GM21619 (cell line): ENCODE results near the gene MYLK.

Source experiments
- ATAC-seq: cut with Tn5 transposase; IDR thresholded peaks from one replicate; pipeline ENCODE4 v1.9.1; 2021; ENCODE audit not compliant: unreplicated experiment

MYLK gene

DNA sequence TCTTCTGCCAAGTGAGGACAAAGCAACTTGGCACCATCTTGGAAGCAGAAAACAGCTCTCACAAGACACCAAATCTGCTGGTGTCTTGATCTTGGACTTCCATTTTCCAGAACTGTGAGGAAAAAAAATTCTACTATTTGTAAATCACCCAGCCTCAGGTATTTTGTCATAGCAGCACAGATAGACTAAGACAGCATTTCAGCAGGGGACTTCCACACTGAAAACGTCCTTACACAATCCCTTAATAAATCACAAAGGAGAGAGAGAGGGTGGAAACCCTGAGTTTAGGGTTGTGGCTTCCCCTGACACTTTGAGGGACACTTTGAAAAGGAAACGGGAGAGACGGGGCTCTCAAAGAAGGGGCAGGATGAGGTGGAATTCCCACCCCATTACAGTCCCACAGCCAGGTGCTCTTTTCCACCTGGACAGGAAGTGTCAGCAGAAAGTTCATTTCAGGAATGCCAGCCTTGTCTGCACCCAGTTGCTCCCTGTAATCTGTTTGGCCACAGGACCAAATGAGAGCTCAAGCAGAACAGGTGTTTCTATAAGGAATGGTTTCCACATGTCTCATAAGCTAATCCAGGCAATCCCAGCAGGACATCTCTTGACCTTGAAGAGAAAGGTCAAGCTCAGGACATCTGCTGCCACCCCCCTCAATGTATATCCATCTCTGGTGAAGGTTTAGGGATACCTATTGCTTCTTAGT lies 51.3 kb downstream of the MYLK start:
- no peak for ATAC-seq

DNA sequence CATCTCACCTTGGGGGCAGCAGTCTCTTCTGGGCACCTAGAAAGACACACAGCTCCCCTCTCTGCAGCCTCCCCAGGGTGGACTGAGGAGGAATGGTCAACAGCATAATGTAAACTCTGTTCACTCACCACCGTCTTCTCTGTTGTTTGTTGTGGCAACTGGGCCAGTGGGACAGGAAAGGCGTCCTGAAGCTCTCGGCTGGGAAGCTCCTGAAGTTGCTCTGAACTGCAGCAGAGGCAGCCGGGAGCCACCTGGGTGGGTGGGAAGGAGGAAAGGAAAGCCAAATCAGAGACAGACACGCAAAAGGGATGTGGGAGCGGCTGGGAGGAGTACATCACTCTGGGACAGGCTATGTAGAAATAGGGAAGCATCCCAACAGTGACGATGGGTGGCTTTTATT lies 52.7 kb downstream of the MYLK start:
- no peak for ATAC-seq

DNA sequence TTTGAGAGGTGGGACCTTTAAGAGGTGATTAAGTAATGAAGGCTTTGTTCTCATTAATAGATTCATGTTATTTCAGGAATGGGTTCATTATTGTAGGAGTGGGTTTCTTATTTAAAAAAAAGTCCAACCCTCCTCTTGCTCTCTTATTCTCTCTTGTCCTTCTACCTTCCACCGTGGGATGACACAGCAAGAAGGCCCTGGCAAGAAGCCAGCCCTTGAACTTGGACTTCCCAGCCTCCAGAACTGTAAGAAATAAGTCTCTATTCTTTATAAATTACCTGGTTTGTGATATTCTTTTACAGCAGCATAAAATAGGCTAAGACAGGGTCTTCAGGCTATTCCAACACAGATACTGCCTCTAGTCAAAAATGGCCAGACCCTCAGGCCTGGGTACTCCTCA lies 62.2 kb downstream of the MYLK start:
- ATAC-seq, result no peak

DNA sequence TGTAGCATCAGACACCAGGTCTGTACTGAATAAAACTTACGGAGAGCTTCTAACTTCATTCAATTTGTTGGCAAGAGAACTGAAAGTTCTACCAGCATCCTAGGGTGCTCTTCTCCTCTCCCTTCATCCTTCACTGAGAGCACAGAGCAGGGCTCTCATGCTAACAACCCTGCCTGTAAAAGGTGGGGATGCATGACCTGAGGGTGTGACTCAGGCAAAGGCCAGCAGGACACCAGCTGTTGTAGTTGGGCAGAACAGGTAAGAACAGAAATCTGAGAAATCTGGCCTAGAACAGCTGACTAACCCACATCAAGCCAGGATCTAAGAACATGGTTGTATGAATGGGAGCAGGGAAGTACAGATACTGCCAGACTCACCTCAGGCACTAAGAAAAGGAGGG lies 64.2 kb downstream of the MYLK start:
- ATAC-seq, result no peak

DNA sequence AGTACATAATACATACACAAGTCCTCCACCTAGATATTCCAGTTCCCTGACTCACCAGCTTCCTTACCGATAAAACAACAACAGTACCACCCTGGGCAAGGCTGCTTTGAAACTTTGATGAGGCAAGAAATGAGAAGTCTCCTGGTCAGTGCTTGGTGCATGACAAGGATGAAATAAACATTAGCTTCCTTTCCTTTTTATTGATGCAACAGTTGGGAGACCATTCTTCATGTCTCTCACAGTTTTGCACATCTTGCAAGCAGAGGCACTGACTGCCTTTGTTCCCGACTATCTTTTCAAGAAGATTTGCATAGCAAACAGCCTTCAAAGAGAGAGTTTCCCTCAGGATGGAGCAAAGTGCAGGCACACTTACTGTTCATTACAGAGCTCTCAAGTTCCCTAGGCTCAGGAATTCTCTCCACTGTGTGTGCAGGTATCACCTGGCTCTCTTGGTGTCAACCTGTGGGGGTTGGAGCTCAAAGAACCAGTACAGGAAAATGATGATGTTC lies 65.2 kb downstream of the MYLK start:
- no peak for ATAC-seq

DNA sequence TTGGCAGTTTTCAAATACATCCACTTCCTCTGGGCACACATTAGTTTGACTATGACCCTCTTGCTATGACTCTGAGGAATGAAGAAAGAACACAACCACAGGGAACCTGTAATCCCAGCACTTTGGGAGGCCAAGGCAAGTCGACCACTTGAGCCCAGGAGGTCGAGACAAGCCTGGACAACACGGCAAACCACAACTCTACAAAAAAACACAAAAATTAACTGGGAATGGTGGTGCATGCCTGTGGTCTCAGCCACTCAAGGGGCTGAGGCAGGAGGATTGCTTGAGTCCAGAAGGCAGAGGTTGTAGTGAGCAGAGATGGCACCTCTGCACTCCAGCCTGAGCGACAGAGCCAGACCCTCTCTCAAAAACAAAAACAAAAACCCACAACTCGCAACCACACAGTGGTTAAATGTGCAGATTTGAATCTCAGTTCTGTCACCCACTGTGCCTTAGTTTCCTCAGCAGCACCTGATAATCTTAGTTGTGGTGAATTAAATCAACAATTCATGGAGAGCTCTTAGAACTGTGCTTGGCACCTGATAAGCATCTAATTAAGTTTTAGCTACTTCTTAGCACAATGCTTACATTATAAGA lies 65.7 kb downstream of the MYLK start:
- ATAC-seq, result no peak

DNA sequence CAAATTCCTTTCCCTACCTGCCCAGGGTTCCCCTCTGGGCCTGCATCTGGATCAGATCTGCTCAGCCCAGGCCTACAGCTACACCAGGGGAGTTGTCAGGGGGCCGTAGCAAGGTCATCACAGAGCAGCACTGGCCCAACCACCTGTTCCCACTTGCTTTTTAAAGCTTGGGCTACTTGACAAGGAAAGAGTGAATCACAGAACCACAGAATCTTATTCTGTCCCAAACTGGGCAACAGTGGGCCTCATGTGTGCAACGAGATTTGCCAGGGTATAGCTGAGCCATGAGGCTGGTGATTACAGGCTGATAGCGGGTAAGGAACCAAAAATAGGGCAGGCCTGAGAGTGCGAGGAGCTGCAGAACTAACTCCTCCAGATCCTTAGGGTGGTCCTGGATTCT lies 66.7 kb downstream of the MYLK start:
- ATAC-seq, result no peak

DNA sequence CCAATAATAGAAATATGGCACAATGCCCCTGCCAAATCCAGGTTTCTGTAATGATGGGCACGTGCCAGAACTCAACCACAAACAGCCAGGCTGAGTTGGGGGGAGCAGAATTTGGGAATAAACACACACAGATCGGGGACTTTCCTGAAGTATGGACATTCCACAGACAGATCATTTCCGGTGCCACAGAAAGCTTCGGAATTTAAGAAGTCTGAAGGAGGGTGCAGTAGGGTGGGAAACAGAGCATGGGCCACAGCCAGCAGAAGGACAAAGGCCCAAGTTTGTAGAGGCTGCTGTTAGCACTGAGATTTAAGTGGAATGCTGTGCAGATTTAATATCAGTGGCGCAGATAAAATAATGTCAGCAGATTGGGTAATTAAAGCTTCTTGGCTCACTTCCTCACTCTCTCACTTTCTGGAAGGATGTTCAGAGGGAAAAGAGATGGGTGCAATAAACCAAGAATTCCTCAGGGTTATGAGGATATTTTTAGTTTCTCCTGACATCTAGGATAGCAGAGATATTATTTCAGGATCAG lies 67.4 kb downstream of the MYLK start:
- ATAC-seq, result no peak

DNA sequence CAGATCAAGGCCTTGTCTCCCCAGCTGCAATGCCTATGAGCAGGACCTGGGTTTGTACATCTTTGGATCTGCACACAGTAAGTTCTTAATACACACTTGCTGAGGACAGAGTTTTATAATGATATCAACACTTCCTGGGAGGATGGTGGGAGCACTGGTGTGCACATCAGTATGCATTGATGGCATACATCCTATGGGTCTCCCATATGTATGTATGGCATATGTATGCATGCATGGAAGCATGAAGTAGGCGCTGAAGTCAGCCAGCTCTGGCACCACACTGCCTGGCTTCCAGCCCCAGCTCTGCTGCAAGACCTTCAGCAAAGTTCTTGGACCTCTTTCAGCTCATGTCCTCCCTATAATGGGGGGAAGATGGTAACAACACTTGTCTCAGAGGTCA lies 68.2 kb downstream of the MYLK start:
- ATAC-seq, result no peak

DNA sequence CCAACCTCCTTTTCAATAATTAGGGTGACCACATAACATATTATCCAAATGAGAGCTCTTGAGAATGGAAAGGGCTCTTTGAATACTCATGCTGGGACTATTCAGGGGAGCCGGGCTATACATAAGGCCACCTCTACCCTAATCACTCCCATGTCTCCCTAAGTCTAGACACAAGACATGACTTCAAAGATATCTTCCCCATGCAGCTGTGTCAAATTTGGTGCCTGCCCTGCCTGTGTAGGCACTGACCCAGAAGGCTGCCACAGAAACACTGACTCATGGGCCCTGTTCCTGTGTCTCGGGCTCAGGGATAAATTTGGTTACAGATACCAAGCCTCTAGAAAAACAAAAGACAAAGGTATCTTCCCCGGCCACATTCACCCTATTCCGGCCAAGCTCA lies 70.3 kb downstream of the MYLK start:
- no peak for ATAC-seq

DNA sequence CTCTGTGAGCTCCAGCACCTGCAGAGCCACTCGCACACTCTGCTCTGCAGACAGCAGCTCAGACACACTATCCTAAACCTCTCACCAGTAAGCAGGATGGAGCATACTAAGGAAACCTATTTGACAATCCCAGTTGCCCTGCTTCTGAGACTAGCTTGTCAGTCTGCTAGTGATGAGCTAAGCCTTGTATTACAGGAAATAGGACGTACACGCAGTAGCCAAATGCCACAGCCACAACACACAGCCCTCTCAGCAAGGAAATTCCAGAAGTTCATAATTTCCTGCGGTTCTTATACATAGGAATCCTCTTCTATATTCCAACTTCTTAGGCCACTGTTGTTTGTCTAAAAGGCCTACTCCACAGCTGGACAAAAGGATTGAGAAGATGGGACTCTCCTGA lies 74.5 kb downstream of the MYLK start:
- no peak for ATAC-seq

DNA sequence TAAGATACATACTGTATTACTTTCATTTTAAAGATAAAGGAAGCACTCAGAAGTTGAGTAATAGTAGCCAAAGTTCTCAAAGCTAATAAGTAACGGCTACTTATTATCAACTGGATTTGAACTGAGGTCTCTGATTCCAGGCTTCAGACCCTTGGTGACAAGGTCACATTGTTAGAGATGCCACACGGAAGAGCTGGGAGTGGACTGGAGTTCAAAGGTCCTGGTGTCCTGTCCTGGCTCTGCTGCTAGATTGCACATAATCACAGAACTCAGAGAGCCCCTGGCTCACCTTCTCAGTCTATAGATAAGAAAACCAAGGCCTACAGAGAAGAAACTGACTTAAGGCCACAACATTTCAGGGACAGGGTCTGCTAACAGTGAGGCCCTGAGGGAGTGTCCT lies 75.3 kb downstream of the MYLK start:
- no peak for ATAC-seq

DNA sequence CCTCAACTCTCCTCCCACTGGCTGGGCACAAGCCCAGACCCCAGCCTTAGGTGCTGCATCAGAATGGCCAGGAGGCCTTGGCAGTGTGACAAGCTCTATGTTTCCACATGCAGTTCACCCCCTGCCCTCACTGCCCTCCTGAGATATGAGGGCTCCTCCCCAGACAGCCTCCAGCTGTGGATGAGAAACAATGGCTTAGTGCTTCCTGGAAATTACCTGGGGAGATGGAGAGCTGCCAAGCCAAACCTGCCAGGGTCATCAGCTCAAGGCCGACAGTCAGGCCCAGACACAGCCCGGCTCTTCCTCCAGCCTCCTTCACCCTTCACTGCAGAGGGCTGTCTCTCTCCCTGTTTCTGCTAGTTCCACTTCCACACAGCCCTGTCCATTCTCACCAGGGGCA lies 76.3 kb downstream of the MYLK start:
- ATAC-seq, result no peak

DNA sequence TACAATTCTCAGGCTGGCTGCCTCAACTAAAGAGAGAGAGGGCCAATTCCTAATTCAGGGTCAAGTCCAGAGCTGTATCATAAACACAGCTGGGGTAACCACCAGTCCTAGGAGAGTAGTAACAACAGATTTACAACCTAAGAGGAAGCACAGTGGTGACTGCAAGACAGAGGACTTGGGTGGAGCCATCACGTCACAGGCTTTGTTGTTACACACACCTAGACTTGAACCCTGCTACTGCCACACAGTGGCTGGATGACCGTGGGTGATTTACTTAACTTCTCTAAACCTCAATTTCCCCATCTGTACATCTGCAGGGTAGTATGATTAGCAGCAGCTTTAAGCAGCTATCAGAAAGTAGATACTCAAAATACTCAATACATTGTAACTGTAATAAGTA lies 78.6 kb downstream of the MYLK start:
- ATAC-seq, result no peak

DNA sequence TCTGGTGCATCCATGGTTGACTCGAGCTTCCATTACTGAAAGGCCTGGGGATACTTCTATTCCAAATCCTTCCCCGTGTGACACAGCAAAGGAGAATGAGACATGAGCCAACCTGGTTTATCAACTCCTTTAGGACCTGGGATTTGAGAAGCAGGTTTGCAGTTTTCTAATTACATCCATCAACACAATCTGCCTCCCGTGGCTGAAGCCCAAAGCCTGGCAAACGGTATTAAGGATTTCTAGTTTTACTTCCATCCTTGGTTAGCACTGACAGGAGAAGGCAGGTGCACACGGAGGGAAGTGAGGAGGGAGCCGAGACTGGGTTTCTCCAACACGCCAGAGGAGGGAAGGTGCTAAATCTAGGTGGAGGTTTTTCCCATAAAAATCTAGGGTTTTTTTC lies 79.0 kb downstream of the MYLK start:
- ATAC-seq, result no peak

DNA sequence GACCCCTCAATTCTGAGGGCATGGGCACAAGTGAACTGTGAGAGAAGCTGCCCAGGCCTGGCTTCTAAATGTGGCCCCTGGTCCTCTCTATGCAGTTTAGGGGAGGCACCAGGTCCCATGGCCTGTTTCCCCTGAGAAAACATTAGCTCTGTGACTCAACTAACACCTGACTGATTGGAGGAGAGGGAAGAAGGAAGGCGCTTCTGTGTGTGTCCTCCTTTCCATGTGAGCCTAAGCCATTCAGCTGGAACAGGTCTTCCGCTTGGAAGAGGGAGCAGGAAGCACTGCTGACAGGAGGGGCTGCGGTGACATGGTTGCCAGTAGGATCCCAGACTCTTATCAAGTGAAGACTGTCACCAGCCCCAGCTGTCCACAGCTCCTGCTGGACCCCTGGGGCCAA lies 79.5 kb downstream of the MYLK start:
- ATAC-seq, result no peak

DNA sequence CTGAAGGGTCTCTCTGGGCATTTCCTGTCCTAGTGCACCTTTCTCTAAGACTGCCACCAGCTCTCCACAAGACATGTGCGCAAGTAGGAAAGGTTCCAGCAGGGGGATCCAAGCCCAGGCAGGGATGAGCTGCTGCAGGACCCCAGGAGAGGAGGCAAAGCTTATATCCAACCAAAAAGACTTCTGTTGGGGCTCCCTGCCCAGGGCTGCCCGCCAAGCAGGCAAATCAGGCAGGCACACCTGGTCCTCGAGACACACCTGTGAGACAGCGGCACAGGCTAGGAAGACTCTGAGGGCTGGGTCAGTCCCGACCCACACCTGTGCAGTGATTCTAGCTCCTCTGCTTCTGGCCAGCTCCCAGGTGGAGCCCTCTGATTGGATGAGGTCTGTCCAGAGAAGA lies 80.6 kb downstream of the MYLK start:
- no peak for ATAC-seq

DNA sequence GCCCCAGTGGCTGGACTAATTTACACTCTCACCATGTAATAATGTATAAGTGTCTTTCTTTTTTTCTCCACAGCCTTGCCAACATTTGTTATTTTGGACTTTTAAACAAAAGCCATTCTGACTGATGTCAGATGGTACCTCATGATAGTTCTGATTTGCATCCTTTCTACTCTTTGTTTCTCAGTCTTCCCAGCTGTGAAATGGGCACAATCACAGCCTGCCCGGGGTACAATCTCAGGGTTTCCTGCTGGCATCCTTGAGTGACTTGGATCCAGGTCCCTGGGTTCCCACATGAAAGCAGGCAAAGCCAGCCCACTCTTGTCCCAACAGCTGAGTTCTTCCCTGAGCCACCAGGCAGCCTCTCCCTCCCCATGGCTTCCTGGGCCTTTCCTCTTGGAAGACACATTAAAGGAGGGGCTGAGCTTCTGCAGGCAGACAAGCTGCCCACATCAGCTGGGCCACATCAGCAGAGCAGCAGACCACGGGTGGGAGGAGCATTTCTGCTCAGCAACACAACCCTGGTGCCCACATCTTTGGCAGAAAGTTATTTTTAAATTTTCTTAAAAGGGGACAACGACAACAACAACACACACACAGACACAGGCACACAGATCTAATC lies 82.0 kb downstream of the MYLK start:
- no peak for ATAC-seq

DNA sequence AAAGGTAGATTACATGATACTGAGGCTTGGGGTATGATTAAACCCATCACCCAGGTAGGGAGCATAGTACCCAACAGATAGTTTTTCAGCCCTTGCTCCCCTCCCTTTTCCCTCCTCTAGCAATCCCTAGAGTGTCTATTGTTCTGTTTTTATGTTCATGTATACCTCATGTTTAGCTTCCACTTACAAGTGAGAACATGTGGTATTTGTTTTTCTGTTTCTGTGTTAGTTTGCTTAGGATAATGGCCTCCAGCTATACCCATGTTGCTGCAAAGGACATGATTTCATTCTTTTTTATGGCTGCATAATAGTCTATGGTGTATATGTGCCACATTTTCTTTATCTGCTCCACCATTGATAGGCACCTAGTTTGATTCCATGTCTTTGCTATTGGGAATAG lies 82.7 kb downstream of the MYLK start:
- no peak for ATAC-seq

DNA sequence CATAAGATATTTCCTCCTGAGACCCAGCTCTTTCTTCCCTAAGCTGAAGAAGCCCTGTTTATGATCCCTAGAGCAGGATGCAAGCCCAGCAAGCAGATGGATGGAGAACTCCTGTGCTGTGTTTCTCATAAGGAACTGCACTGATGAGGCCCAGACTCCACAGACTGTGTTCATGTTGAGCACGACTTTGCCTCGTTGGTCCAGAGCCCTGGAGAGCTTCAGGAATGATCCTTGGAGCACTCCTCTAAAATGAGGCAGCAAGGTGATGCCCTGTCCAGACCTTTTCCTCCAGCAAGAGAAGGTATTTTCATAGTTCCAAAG lies 83.8 kb downstream of the MYLK start:
- ATAC-seq, result no peak

DNA sequence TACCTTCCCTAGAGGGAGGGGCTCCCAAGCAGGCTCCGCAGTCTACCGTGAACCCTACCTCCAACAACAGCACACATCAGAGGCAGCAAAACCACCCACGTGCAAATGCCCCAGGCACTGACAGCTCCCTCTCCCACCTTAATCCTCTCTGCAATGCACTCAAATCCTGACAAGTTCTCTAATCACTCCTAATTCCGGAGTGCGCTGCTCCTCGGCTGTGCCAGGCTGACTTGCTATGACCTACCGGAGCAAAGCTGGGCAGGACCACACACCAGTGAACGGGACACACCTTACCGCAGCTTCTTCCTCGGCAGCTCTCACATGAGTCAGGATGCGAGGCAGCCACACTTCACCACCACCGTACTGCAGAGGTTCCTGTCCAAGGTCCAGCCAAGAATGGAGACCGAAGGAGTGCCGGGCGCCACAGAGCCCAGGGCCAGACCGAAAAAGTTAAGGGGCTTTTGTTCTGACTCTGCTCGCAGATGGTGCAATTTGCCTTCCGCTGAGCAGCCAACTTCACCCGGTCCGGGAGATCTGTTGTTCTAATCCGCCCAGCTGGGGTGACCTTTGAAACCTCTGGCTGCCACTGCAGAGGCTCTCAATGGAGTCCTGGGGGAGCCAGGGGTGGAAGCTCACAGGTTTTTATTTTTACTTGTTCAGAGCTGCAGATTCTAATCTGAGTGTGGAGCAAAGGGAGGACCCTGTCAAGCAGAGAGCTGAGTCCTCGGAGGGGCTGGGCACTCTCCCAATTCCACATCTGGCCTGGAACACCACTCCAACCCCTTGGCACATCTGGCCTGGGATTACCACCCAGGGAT lies 84.4 kb downstream of the MYLK start:
- ATAC-seq, result no peak

DNA sequence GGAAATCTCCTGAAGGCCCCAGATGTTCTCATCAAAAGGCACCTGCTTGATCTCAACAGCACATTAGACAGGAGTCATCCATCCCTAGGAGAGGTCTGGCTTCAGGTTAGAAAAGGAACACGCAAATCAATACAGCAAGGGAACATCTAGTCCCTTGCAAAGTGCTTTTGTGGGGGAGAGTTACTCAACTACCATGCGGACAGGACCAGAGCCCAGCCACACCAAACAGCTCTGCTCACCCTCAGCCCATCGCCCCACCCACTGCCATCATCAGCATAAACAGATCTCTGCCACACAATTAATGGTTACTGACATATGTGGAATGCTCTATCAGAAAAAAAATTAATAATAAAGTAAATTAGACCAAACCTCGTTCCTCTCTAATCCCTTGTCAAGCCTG lies 85.6 kb downstream of the MYLK start:
- ATAC-seq, result no peak
